Measurements from ENCODE around the gene LDLRAD4.

- TF ChIP-seq CTCF (conservative IDR thresholded peaks at IDR 0.05; ENCODE audit: low read depth in 2 of 2) (no peak), EZH2 (IDR thresholded peaks at IDR 0.05; ENCODE audit: low read depth, unreplicated experiment) (no peak), ZNF331 (CRISPR knock-in tag; IDR thresholded peaks at IDR 0.05; ENCODE audit: low read depth) (no peak), REST (IDR thresholded peaks at IDR 0.05; ENCODE audit: unreplicated experiment) (no peak), JUNB (IDR thresholded peaks at IDR 0.05; ENCODE audit: unreplicated experiment) (no peak), CREB1 (CRISPR knock-in tag; IDR thresholded peaks at IDR 0.05; ENCODE audit: low read depth) (no peak), POLR2AphosphoS5 (IDR thresholded peaks at IDR 0.05; ENCODE audit: low read depth) (no peak), EZH2phosphoT487 (IDR thresholded peaks at IDR 0.05; ENCODE audit: unreplicated experiment) (no peak), STAT1 (IDR thresholded peaks at IDR 0.05; ENCODE audit: unreplicated experiment) (no peak), NANOG (IDR thresholded peaks at IDR 0.05; ENCODE audit: borderline replicate concordance) (no peak), ZNF114 (CRISPR knock-in tag; IDR thresholded peaks at IDR 0.05) (no peak)
Observed at GRCh38 chr18:13294309-13294708, 75.7 kb downstream of the LDLRAD4 start.

Data from GM23338 (cell line).